Fibroblast of lung (primary cell): Measurements from ENCODE around the gene CHSY1.

Source experiments
- CTCF ChIP-seq, 2 donors: IDR thresholded peaks in 1 of 2; conservative IDR thresholded peaks in 1 of 2; 1 replicate in 1 of 2; 2 replicates in 1 of 2; pipeline ENCODE4 v1.5.1; 2011 to 2012; ENCODE audit warnings: low read length in 2 of 2, control low read depth in 1 of 2, inconsistent platforms in 1 of 2, low read depth in 1 of 2, mild to moderate bottlenecking in 1 of 2
- EZH2 ChIP-seq: IDR thresholded peaks from 2 replicates; pipeline ENCODE4 v1.5.1; 2012; ENCODE audit warnings: low read length, control low read depth, mild to moderate bottlenecking; ENCODE audit errors: missing control alignments

- no peak for TF ChIP-seq EZH2
- TF ChIP-seq CTCF (conservative IDR thresholded peaks at IDR 0.05 in 1 of 2, IDR thresholded peaks at IDR 0.05 in 1 of 2; ENCODE audit: low read depth in 1 of 2, low read length in 2 of 2): no peak
Observed at GRCh38 chr15:101240358-101240757, 11.5 kb downstream of the CHSY1 start.
